Measurements from ENCODE around the gene KLHL40. TPM values are rescaled to one million over a fixed set of nuclear protein-coding genes. Genes with fewer than 3 reads are reported as not detected.

KLHL40 gene
- total RNA-seq, 4 donors from 2014 or later, result not detected

DNA sequence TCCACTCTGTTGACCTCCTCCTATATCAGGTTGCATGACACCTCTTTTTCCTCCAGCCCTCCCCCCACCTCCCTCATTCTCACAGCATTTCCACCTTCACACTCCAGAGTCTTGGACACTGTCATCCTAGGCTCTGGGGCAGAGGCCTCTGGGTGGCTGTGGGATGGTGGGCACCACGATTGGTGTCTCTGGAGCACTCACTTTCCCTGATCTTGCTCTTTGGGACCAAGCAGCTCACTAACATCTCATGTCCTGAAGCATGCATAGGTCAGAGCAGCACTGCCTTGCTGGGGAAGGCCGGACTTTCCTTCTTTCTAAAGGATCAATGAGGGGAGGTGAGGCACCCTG is 16.9 kb upstream of the KLHL40 start:
- WGBS, result 81% methylated on average over 2 of the region's 2 CpGs
- DNase-seq (ENCODE audit: low spot score in 2 of 2), result no peak
- H3K27ac ChIP-seq, result no peak overlapping the region

DNA sequence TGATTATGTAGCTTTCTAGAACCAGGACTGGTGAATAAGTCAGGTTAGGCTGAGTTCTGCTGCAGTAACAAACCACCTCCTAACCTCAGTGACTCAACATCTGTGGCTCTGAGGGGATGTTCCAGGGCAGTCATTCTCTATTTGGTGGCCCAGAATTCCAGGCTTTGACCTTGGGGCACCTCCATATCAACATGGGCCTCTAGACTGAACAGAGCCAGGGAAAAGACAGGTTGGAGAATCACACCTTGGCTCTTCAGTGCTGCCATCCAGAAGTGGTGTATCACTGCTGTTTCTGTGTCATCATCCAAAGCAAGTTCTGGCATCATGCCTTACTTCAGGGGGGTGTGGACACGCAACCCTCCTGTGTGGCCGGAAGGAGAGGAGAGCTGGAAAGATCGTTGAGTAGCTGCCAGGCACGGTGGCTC is 16.5 kb upstream of the KLHL40 start:
- Histone ChIP-seq H3K4me1 (peaks cover 23% of the 10 kb centered on the region), H3K4me3 (no peak overlapping the region), H3K36me3 (no peaks in the 10 kb centered on the region), H3K27me3 (no peaks in the 10 kb centered on the region), H3K9me3 (no peaks in the 10 kb centered on the region), H3K27ac (no peak overlapping the region)
- WGBS, result 38% methylated on average over 4 of the region's 4 CpGs
- TF ChIP-seq EP300 (IDR thresholded peaks at IDR 0.05) (no peak), POLR2A (IDR thresholded peaks at IDR 0.05) (no peak), POLR2AphosphoS5 (IDR thresholded peaks at IDR 0.05) (no peak)
- TF ChIP-seq, protein P1, sequence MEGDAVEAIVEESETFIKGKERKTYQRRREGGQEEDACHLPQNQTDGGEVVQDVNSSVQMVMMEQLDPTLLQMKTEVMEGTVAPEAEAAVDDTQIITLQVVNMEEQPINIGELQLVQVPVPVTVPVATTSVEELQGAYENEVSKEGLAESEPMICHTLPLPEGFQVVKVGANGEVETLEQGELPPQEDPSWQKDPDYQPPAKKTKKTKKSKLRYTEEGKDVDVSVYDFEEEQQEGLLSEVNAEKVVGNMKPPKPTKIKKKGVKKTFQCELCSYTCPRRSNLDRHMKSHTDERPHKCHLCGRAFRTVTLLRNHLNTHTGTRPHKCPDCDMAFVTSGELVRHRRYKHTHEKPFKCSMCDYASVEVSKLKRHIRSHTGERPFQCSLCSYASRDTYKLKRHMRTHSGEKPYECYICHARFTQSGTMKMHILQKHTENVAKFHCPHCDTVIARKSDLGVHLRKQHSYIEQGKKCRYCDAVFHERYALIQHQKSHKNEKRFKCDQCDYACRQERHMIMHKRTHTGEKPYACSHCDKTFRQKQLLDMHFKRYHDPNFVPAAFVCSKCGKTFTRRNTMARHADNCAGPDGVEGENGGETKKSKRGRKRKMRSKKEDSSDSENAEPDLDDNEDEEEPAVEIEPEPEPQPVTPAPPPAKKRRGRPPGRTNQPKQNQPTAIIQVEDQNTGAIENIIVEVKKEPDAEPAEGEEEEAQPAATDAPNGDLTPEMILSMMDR (IDR thresholded peaks at IDR 0.05), result no peak
- DNase-seq (ENCODE audit: low spot score in 2 of 2), result no peak

More for the DNA sequence above, 16.9 kb upstream of the KLHL40 start:
- TF ChIP-seq EP300 (IDR thresholded peaks at IDR 0.05) (no peak), POLR2AphosphoS5 (IDR thresholded peaks at IDR 0.05) (no peak), POLR2A (IDR thresholded peaks at IDR 0.05) (no peak)
- TF ChIP-seq, protein P1 (IDR thresholded peaks at IDR 0.05), result no peak
- H3K9me3 ChIP-seq, result no peaks in the 10 kb centered on the region
- no peaks in the 10 kb centered on the region for H3K36me3 ChIP-seq
- no peak overlapping the region for H3K4me3 ChIP-seq
- H3K27me3 ChIP-seq, result no peaks in the 10 kb centered on the region
- peaks cover 23% of the 10 kb centered on the region for H3K4me1 ChIP-seq

DNA sequence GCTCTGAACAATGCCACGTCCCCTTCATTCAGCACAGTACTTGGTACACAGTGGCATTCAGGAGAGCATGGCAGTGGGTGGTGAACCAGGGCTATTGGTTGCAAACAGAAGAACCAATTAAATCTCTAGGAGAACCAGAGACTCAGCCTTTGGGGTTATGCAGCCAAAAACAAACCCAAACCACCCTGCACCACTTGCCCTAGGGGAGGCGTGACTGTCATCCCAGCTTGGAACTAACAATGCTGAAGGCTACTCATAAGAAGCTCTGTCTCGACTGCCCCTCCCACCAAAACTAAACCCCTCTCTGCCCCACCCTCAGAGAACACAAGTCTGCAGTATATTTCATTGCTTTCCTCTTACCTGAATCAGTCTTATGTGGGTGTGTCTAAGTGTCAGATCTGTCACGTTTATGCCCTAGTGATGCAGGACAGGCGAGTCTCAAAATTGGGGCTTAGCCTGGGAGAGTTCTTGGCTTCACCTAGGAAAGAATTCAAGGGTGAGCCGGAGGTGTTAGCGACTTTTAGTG is 15.2 kb upstream of the KLHL40 start:
- H3K27ac ChIP-seq, result no peak overlapping the region
- WGBS, result 55% methylated on average over 5 of the region's 7 CpGs
- TF ChIP-seq POLR2A (IDR thresholded peaks at IDR 0.05) (no peak), POLR2AphosphoS5 (IDR thresholded peaks at IDR 0.05) (no peak), EP300 (IDR thresholded peaks at IDR 0.05) (no peak)
- TF ChIP-seq, protein P1 (IDR thresholded peaks at IDR 0.05), result no peak

DNA sequence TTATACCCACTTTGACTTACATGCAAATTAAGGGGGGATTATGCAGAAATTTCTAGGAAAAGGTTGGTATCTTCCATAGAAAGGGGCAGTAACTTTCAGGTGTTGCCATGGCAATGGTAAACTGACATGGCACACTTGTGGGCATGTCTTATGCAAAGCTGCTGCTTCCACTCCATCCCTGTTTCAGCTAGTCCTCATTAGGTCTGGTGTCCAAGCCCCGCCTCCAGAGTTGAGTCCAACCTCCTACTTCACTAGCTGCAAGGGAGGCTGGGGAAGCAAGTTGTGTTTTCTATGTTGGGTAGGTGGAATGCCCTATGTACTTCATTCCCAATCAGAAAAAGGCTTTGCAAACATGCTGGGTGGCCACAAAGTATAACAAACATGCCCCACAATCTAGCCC is 14.7 kb upstream of the KLHL40 start:
- Histone ChIP-seq H3K27me3 (no peaks in the 10 kb centered on the region), H3K4me1 (peaks cover 18% of the 10 kb centered on the region), H3K4me3 (no peak overlapping the region), H3K27ac (no peak overlapping the region), H3K36me3 (no peaks in the 10 kb centered on the region), H3K9me3 (no peaks in the 10 kb centered on the region)
- 100% methylated on average over 1 of the region's 1 CpG for WGBS
- DNase-seq (ENCODE audit: low spot score in 2 of 2), result no peak
- TF ChIP-seq EP300 (IDR thresholded peaks at IDR 0.05) (no peak), POLR2A (IDR thresholded peaks at IDR 0.05) (no peak), POLR2AphosphoS5 (IDR thresholded peaks at IDR 0.05) (no peak)
- TF ChIP-seq, protein P1 (IDR thresholded peaks at IDR 0.05), result no peak

More for the DNA sequence above, 15.2 kb upstream of the KLHL40 start:
- H3K27me3 ChIP-seq, result no peaks in the 10 kb centered on the region
- peak in 1 of 2 donors; percentile 19 for DNase-seq (ENCODE audit: low spot score in 2 of 2)
- no peaks in the 10 kb centered on the region for H3K9me3 ChIP-seq
- H3K36me3 ChIP-seq, result no peaks in the 10 kb centered on the region
- no peak overlapping the region for H3K4me3 ChIP-seq
- peaks cover 23% of the 10 kb centered on the region for H3K4me1 ChIP-seq

DNA sequence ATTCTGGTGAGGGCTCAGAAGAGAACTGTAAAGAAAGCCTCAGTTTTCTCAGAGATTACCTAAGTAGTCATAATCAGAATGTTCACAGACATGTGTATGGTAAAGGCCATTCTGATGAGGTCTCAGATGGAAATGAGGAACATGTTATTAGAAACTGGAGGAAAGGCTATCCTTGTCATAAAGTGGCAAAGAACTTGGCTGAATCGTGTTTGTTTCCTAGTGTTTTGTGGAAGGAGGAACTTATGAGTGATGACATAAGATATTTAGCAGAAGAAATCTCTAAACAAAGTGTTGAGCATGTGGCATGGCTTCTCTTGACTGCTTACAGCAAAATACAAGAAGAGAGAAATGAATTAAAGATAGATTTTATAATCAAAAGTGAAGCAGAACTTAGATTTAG is 12.8 kb upstream of the KLHL40 start:
- no peak for DNase-seq (ENCODE audit: low spot score in 2 of 2)
- peaks cover 3% of the 10 kb centered on the region for H3K4me1 ChIP-seq
- peaks cover 4% of the 10 kb centered on the region for H3K9me3 ChIP-seq
- TF ChIP-seq, protein P1 (IDR thresholded peaks at IDR 0.05), result no peak
- no peak for TF ChIP-seq POLR2A (IDR thresholded peaks at IDR 0.05)
- TF ChIP-seq POLR2AphosphoS5 (IDR thresholded peaks at IDR 0.05), result no peak
- no peak for TF ChIP-seq EP300 (IDR thresholded peaks at IDR 0.05)
- WGBS, result 58% methylated on average over 1 of the region's 1 CpG
- no peaks in the 10 kb centered on the region for H3K27me3 ChIP-seq
- H3K4me3 ChIP-seq, result no peak overlapping the region
- no peaks in the 10 kb centered on the region for H3K36me3 ChIP-seq
- no peak overlapping the region for H3K27ac ChIP-seq

All from suprapubic skin (tissue), 4 donors.